Suprapubic skin (tissue), 4 donors: ENCODE measurements around the gene EPHA6. TPM values are rescaled to one million over a fixed set of nuclear protein-coding genes. Genes with fewer than 3 reads are reported as not detected.
A peak's percentile ranks its signal among the peaks of the same experiment; 100 is the strongest.

Experiments
- DNase-seq, 2 donors: peaks; one replicate each; pipeline ENCODE4 v3.0.0-alpha.2; 2019; ENCODE audit warnings: low spot score in 2 of 2
- H3K27ac ChIP-seq: fragments of 200-600 bp; sonication (generic); one replicate; pipeline ENCODE4 v1.5.1; 2019
- H3K27me3 ChIP-seq: fragments of 200-600 bp; sonication (generic); one replicate; pipeline ENCODE4 v1.5.1; 2019
- H3K36me3 ChIP-seq: fragments of 200-600 bp; sonication (generic); one replicate; pipeline ENCODE4 v1.5.1; 2019
- H3K4me1 ChIP-seq: fragments of 200-600 bp; sonication (generic); one replicate; pipeline ENCODE4 v1.5.1; 2019
- H3K4me3 ChIP-seq: fragments of 200-600 bp; sonication (generic); one replicate; pipeline ENCODE4 v1.5.1; 2019; ENCODE audit warnings: mild to moderate bottlenecking
- H3K9me3 ChIP-seq: fragments of 200-600 bp; sonication (generic); one replicate; pipeline ENCODE4 v1.5.1; 2019
- CTCF ChIP-seq, 2 donors: fragments of 200-600 bp in 1 of 2; fragments of 450-650 bp in 1 of 2; sonication (generic) in 1 of 2; IDR thresholded peaks; one replicate each; pipeline ENCODE4 v1.5.1; 2016 to 2019; ENCODE audit warnings: antibody characterized with exemption in 2 of 2, mild to moderate bottlenecking in 1 of 2, moderate library complexity in 1 of 2
- EP300 ChIP-seq: sonication (generic); formaldehyde crosslinking; IDR thresholded peaks from one replicate; pipeline ENCODE4 v1.6.1; 2017; ENCODE audit warnings: antibody characterized with exemption
- POLR2A ChIP-seq, 2 donors: fragments of 450-650 bp; IDR thresholded peaks; one replicate each; pipeline ENCODE4 v1.6.1; 2017; ENCODE audit warnings: antibody characterized with exemption in 2 of 2, mild to moderate bottlenecking in 2 of 2, moderate library complexity in 2 of 2
- POLR2AphosphoS5 ChIP-seq, 3 donors: sonication (generic); formaldehyde crosslinking; IDR thresholded peaks; one replicate each; pipeline ENCODE4 v1.6.1; 2017; ENCODE audit warnings: antibody characterized with exemption in 3 of 3
- WGBS: methylation state at CpG from one replicate; pipeline ENCODE4 v1.1.5; 2018; 5-methylcytosine and 5-hydroxymethylcytosine counted together
- total RNA-seq, 4 donors: library from RNA; depleted of rRNA; stranded (reverse); fragments of >200 nt; gene quantifications; one replicate each; pipeline ENCODE4 v1.1.0, GENCODE V29; 2016

The EPHA6 gene
- total RNA-seq, 4 donors from 2014 or later, result not detected

GRCh38 chr3:97646932-97647331 lies 832.5 kb downstream of the EPHA6 start:
- 93% methylated on average over 1 of the region's 1 CpG for WGBS
- no peaks in the 10 kb centered on the region for H3K36me3 ChIP-seq

GRCh38 chr3:97647441-97647982 lies 833.1 kb downstream of the EPHA6 start:
- Histone ChIP-seq H3K36me3 (no peaks in the 10 kb centered on the region), H3K27me3 (no peaks in the 10 kb centered on the region), H3K4me1 (no peaks in the 10 kb centered on the region), H3K9me3 (no peaks in the 10 kb centered on the region), H3K27ac (no peak overlapping the region), H3K4me3 (no peak overlapping the region)
- TF ChIP-seq POLR2AphosphoS5 (IDR thresholded peaks at IDR 0.05), result no peak
- TF ChIP-seq CTCF (IDR thresholded peaks at IDR 0.05), result no peak
- TF ChIP-seq POLR2A (IDR thresholded peaks at IDR 0.05), result no peak
- TF ChIP-seq EP300, result no peak
- DNase-seq, result no peak
- 66% methylated on average over 1 of the region's 1 CpG for WGBS

More at GRCh38 chr3:97646932-97647331, 832.5 kb downstream of the EPHA6 start:
- no peak overlapping the region for H3K27ac ChIP-seq
- H3K9me3 ChIP-seq, result no peaks in the 10 kb centered on the region
- no peak overlapping the region for H3K4me3 ChIP-seq
- H3K27me3 ChIP-seq, result no peaks in the 10 kb centered on the region
- no peak for DNase-seq
- no peaks in the 10 kb centered on the region for H3K4me1 ChIP-seq
- TF ChIP-seq POLR2AphosphoS5 (IDR thresholded peaks at IDR 0.05) (no peak), CTCF (IDR thresholded peaks at IDR 0.05) (no peak)

GRCh38 chr3:97655971-97656370 lies 841.6 kb downstream of the EPHA6 start:
- no peak for DNase-seq
- Histone ChIP-seq H3K4me3 (no peak overlapping the region), H3K27ac (no peak overlapping the region), H3K9me3 (no peaks in the 10 kb centered on the region), H3K36me3 (no peaks in the 10 kb centered on the region), H3K27me3 (no peaks in the 10 kb centered on the region), H3K4me1 (no peaks in the 10 kb centered on the region)
- WGBS, result 80% methylated on average over 1 of the region's 1 CpG
- no peak for TF ChIP-seq CTCF (IDR thresholded peaks at IDR 0.05)
- no peak for TF ChIP-seq EP300
- no peak for TF ChIP-seq POLR2A (IDR thresholded peaks at IDR 0.05)
- no peak for TF ChIP-seq POLR2AphosphoS5 (IDR thresholded peaks at IDR 0.05)

GRCh38 chr3:97656638-97657037 lies 842.2 kb downstream of the EPHA6 start:
- Histone ChIP-seq H3K4me3 (no peak overlapping the region), H3K27me3 (no peaks in the 10 kb centered on the region), H3K4me1 (no peaks in the 10 kb centered on the region), H3K27ac (no peak overlapping the region), H3K9me3 (no peaks in the 10 kb centered on the region), H3K36me3 (no peaks in the 10 kb centered on the region)
- DNase-seq, result no peak
- TF ChIP-seq POLR2A (IDR thresholded peaks at IDR 0.05), result no peak
- TF ChIP-seq POLR2AphosphoS5 (IDR thresholded peaks at IDR 0.05), result no peak
- TF ChIP-seq EP300, result no peak
- no peak for TF ChIP-seq CTCF (IDR thresholded peaks at IDR 0.05)

GRCh38 chr3:97658668-97659285 lies 844.4 kb downstream of the EPHA6 start:
- TF ChIP-seq CTCF (IDR thresholded peaks at IDR 0.05), result peak in 1 of 2 donors; percentile 38
- no peak for TF ChIP-seq POLR2A (IDR thresholded peaks at IDR 0.05)
- DNase-seq, result no peak

More at GRCh38 chr3:97658668-97659285, 844.4 kb downstream of the EPHA6 start:
- no peaks in the 10 kb centered on the region for H3K4me1 ChIP-seq
- no peaks in the 10 kb centered on the region for H3K36me3 ChIP-seq
- no peak overlapping the region for H3K27ac ChIP-seq
- 49% methylated on average over 3 of the region's 3 CpGs for WGBS
- H3K9me3 ChIP-seq, result no peaks in the 10 kb centered on the region
- no peaks in the 10 kb centered on the region for H3K27me3 ChIP-seq
- no peak overlapping the region for H3K4me3 ChIP-seq
